Ovary (tissue), 9 donors: Measurements from ENCODE around the gene RBM15. TPM values are rescaled to one million over a fixed set of nuclear protein-coding genes. Genes with fewer than 3 reads are reported as not detected.

Experiments used
- DNase-seq, 5 donors: peaks; one replicate each; pipeline ENCODE4 v3.0.0-alpha.2; 2019 to 2020
- H3K27ac ChIP-seq, 2 donors: fragments of 200-600 bp; one replicate each; pipeline versions ENCODE4 v1.5.1 to v1.8.0; 2019 to 2022
- H3K27me3 ChIP-seq: fragments of 200-600 bp; one replicate; pipeline ENCODE4 v1.8.0; 2022
- H3K36me3 ChIP-seq: fragments of 200-600 bp; sonication (generic); one replicate; pipeline ENCODE4 v1.5.1; 2019
- H3K4me1 ChIP-seq: one replicate; pipeline ENCODE4 v1.8.1; 2013; ENCODE audit warnings: mild to moderate bottlenecking, moderate library complexity; ENCODE audit not compliant: insufficient read depth
- H3K4me3 ChIP-seq: fragments of 200-600 bp; sonication (generic); one replicate; pipeline ENCODE4 v1.5.1; 2017
- H3K9me3 ChIP-seq, 2 donors: fragments of 200-600 bp in 1 of 2; sonication (generic) in 1 of 2; one replicate each; pipeline versions ENCODE4 v1.5.1 to v1.8.1; 2013 to 2019; ENCODE audit warnings: mild to moderate bottlenecking in 1 of 2, moderate library complexity in 1 of 2
- CTCF ChIP-seq, 3 donors: fragments of 450-650 bp in 2 of 3; fragments of 200-600 bp in 1 of 3; IDR thresholded peaks; one replicate each; pipeline versions ENCODE4 v1.5.1 to v1.8.0; 2016 to 2022; ENCODE audit warnings: antibody characterized with exemption in 3 of 3, mild to moderate bottlenecking in 1 of 3
- EP300 ChIP-seq: sonication (generic); formaldehyde crosslinking; IDR thresholded peaks from one replicate; pipeline ENCODE4 v1.6.1; 2017; ENCODE audit warnings: antibody characterized with exemption
- POLR2A ChIP-seq: fragments of 450-650 bp; IDR thresholded peaks from one replicate; pipeline ENCODE4 v1.6.1; 2017; ENCODE audit warnings: antibody characterized with exemption, mild to moderate bottlenecking, moderate library complexity
- WGBS, 3 donors: extraction: QIAGEN DNeasy Blood & Tissue Kit in 1 of 3; methylation state at CpG; one replicate each; pipeline versions ENCODE4 v1.1.5 to v1.1.7; 2013 to 2017; 5-methylcytosine and 5-hydroxymethylcytosine counted together
- intact Hi-C, 4 donors: fragments of 100-400 bp; cut with DNase I; formaldehyde crosslinking; loops; one replicate each; pipeline versions ENCODE4 v1.11.0 to v1.15.1; 2022 to 2023
- polyA plus RNA-seq, 2 donors: library from polyadenylated mRNA; stranded (reverse); fragments of 200-250 nt in 1 of 2; fragments of 350-450 nt in 1 of 2; fragmentation: Illumina TruSeq in 1 of 2; extraction: RNeasy Lipid Tissue Mini Kit (QIAGEN cat#74804) in 1 of 2; gene quantifications; one replicate each; pipeline ENCODE4 v1.2.3, GENCODE V29; 2013 to 2014
- total RNA-seq, 7 donors: library from RNA; depleted of rRNA in 2 of 7; stranded (reverse); fragments of >200 nt in 2 of 7; fragmentation: NEBNext Ultra II Directional in 3 of 7; extraction: Animal tissue kit (Norgen Biotek cat#: 25700) in 3 of 7; gene quantifications; one replicate each; pipeline versions ENCODE4 v1.1.0 to v1.2.4, GENCODE V29; 2016 to 2023
- donor health status: DM: no; HTN: no; CAD: no; lungs with moderate emphysema.
- donor health status: DM: no; HTN: no; CAD: no.
- donor health status: Bipolar disorder and iron deficiency.
- donor health status: DM: yes; HTN: yes; CAD: no.
- donor health status: DM: no; HTN: no; CAD: no.
- donor health status: DM: yes; HTN: yes; CAD: no.

The RBM15 gene
- total and polyA plus RNA-seq, 9 donors = 3.4 to 28.7 (median 25.1) TPM

- Histone ChIP-seq H3K27ac (no peak overlapping the region), H3K36me3 (no peaks in the 10 kb centered on the region), H3K4me3 (no peak overlapping the region), H3K9me3 (no peaks in the 10 kb centered on the region), H3K4me1 (peaks cover 2% of the 10 kb centered on the region), H3K27me3 (no peaks in the 10 kb centered on the region)
- no peak for DNase-seq
- TF ChIP-seq EP300 (no peak), CTCF (IDR thresholded peaks at IDR 0.05) (no peak), POLR2A (no peak)
- intact Hi-C loops = no loop called here
- WGBS, 3 donors = 78 to 97% (median 95%) methylated on average over 1 of the region's 1 CpG
These were observed 30.0 kb upstream of the RBM15 start for GRCh38 chr1:110309139-110309538.

- 41 to 43% (median 42%) methylated on average over 3 of the region's 3 CpGs for WGBS, 3 donors
- H3K27ac ChIP-seq = no peak overlapping the region
- H3K27me3 ChIP-seq = no peaks in the 10 kb centered on the region
- TF ChIP-seq POLR2A = no peak
- no peak for TF ChIP-seq CTCF (IDR thresholded peaks at IDR 0.05)
- no peak for TF ChIP-seq EP300
- H3K36me3 ChIP-seq = no peaks in the 10 kb centered on the region
- intact Hi-C loops = loop anchor here (2.0 to 10.0 kb wide), 4 partner anchors 103 to 185 kb away; partner anchors contain the start of gene PROK1 (in 1 of the 4)
- peaks cover 2% of the 10 kb centered on the region for H3K4me1 ChIP-seq
- no peaks in the 10 kb centered on the region for H3K9me3 ChIP-seq
- no peak overlapping the region for H3K4me3 ChIP-seq
- DNase-seq = no peak
These were observed 29.4 kb upstream of the RBM15 start for GRCh38 chr1:110309767-110310166.

GRCh38 chr1:110310300-110310699 lies 28.9 kb upstream of the RBM15 start:
- Histone ChIP-seq H3K27ac (no peak overlapping the region), H3K36me3 (no peaks in the 10 kb centered on the region), H3K4me1 (peaks cover 2% of the 10 kb centered on the region), H3K4me3 (no peak overlapping the region), H3K27me3 (no peaks in the 10 kb centered on the region), H3K9me3 (no peaks in the 10 kb centered on the region)
- DNase-seq = no peak
- no peak for TF ChIP-seq CTCF (IDR thresholded peaks at IDR 0.05)
- TF ChIP-seq EP300 = no peak
- TF ChIP-seq POLR2A = no peak
- intact Hi-C loops = loop anchor here (2.0 to 10.0 kb wide), 4 partner anchors 103 to 185 kb away; partner anchors contain the start of gene PROK1 (in 1 of the 4)
- 59 to 64% (median 59%) methylated on average over 7 of the region's 7 CpGs for WGBS, 3 donors

- Histone ChIP-seq H3K4me3 (no peak overlapping the region), H3K9me3 (no peaks in the 10 kb centered on the region), H3K36me3 (no peaks in the 10 kb centered on the region), H3K27ac (no peak overlapping the region), H3K27me3 (no peaks in the 10 kb centered on the region), H3K4me1 (peaks cover 2% of the 10 kb centered on the region)
- WGBS, 3 donors = 39 to 43% (median 42%) methylated on average over 14 of the region's 14 CpGs
- DNase-seq = peak; percentile 78 to 87 (median 86)
- intact Hi-C loops = loop anchor here in 3 of 4 donors (2.0 to 10.0 kb wide), 4 partner anchors 104 to 182 kb away; partner anchors contain the start of gene PROK1 (in 1 of the 3)
- no peak for TF ChIP-seq EP300
- peak; percentile 76 to 93 (median 89) for TF ChIP-seq CTCF (IDR thresholded peaks at IDR 0.05)
- TF ChIP-seq POLR2A = peak; percentile 11
These were observed 26.7 kb upstream of the RBM15 start for GRCh38 chr1:110312188-110313121.
